H1 (cell line): ENCODE results near the gene MCL1.

Experiments used
- ATF2 ChIP-seq: IDR thresholded peaks from 2 replicates; pipeline ENCODE4 v1.6.1; 2012; ENCODE audit warnings: low read length, inconsistent platforms
- ATF3 ChIP-seq: IDR thresholded peaks from 2 replicates; pipeline ENCODE4 v1.6.1; 2011; ENCODE audit warnings: low read depth, mild to moderate bottlenecking, low read length; ENCODE audit not compliant: insufficient read depth
- BRCA1 ChIP-seq: IDR thresholded peaks from 2 replicates; pipeline ENCODE4 v1.6.1; 2012; ENCODE audit warnings: low read depth, low read length, improper control_type of control experiment
- CREB1 ChIP-seq: IDR thresholded peaks from 2 replicates; pipeline ENCODE4 v1.6.1; 2012; ENCODE audit warnings: inconsistent platforms
- CTCF ChIP-seq, 3 experiments: IDR thresholded peaks; 1 replicate in 2 of 3; 2 replicates in 1 of 3; pipeline versions ENCODE4 v1.5.1 to v1.6.1; 2011; ENCODE audit warnings: low read length in 3 of 3, mild to moderate bottlenecking in 3 of 3, inconsistent platforms in 2 of 3, low read depth in 1 of 3, moderate library complexity in 1 of 3; ENCODE audit not compliant: insufficient read depth in 1 of 3; ENCODE audit errors: control extremely low read depth in 1 of 3
- EP300 ChIP-seq, 2 experiments: IDR thresholded peaks; 1 replicate in 1 of 2; 2 replicates in 1 of 2; pipeline ENCODE4 v1.6.1; 2011 to 2012; ENCODE audit warnings: low read depth in 2 of 2, low read length in 2 of 2, mild to moderate bottlenecking in 2 of 2, borderline replicate concordance in 1 of 2, inconsistent platforms in 1 of 2, moderate library complexity in 1 of 2
- POLR2A ChIP-seq, 2 experiments: IDR thresholded peaks; 1 replicate in 1 of 2; 2 replicates in 1 of 2; pipeline ENCODE4 v1.6.1; 2011; ENCODE audit warnings: low read depth in 2 of 2, low read length in 2 of 2, mild to moderate bottlenecking in 2 of 2; ENCODE audit errors: control extremely low read depth in 1 of 2
- RBBP5 ChIP-seq: IDR thresholded peaks from 2 replicates; pipeline ENCODE4 v1.7.1; 2012; ENCODE audit warnings: low read depth, mild to moderate bottlenecking, inconsistent platforms, low read length, moderate library complexity, borderline replicate concordance
- TAF1 ChIP-seq: IDR thresholded peaks from 2 replicates; pipeline ENCODE4 v1.6.1; 2011; ENCODE audit warnings: mild to moderate bottlenecking, low read depth, low read length
- USF2 ChIP-seq: IDR thresholded peaks from 2 replicates; pipeline ENCODE4 v1.6.1; 2011; ENCODE audit warnings: low read length, improper control_type of control experiment

- TF ChIP-seq CTCF (IDR thresholded peaks at IDR 0.05; ENCODE audit: control extremely low read depth in 1 of 3, insufficient read depth in 1 of 3, low read depth in 1 of 3, low read length in 3 of 3) (no peak), CREB1 (no peak), POLR2A (IDR thresholded peaks at IDR 0.05; ENCODE audit: control extremely low read depth in 1 of 2, low read depth in 2 of 2, low read length in 2 of 2) (no peak), ATF2 (no peak), TAF1 (no peak), RBBP5 (no peak), EP300 (IDR thresholded peaks at IDR 0.05; ENCODE audit: borderline replicate concordance in 1 of 2, low read depth in 2 of 2, low read length in 2 of 2) (no peak), BRCA1 (no peak), ATF3 (no peak), USF2 (no peak)
Observed at GRCh38 chr1:150563340-150564038, 15.9 kb downstream of the MCL1 start.
